Endothelial cell (in vitro differentiated cells): ENCODE data around the gene PLVAP. TPM values are rescaled to one million over a fixed set of nuclear protein-coding genes. Genes with fewer than 3 reads are reported as not detected.
A peak's percentile ranks its signal among the peaks of the same experiment; 100 is the strongest.

ENCODE experiments used
- DNase-seq: peaks from one replicate; pipeline ENCODE4 v3.0.0; 2021; ENCODE audit warnings: low spot score
- H3K27ac Mint-ChIP-seq: one replicate; pipeline ENCODE4 v1.8.0; 2021; ENCODE audit warnings: mixed read lengths, inconsistent platforms; ENCODE audit not compliant: unreplicated experiment
- H3K27me3 Mint-ChIP-seq: one replicate; pipeline ENCODE4 v1.8.0; 2021; ENCODE audit warnings: mild to moderate bottlenecking, moderate library complexity, mixed read lengths, inconsistent platforms; ENCODE audit not compliant: unreplicated experiment
- H3K36me3 Mint-ChIP-seq: one replicate; pipeline ENCODE4 v1.8.0; 2021; ENCODE audit warnings: mild to moderate bottlenecking, low read depth, mixed read lengths, inconsistent platforms; ENCODE audit not compliant: unreplicated experiment
- H3K4me1 Mint-ChIP-seq: one replicate; pipeline ENCODE4 v1.8.0; 2021; ENCODE audit warnings: mild to moderate bottlenecking, mixed read lengths, inconsistent platforms; ENCODE audit not compliant: unreplicated experiment
- H3K4me3 Mint-ChIP-seq: one replicate; pipeline ENCODE4 v1.8.0; 2021; ENCODE audit warnings: mild to moderate bottlenecking, mixed read lengths, inconsistent platforms; ENCODE audit not compliant: unreplicated experiment
- H3K9me3 Mint-ChIP-seq: one replicate; pipeline ENCODE4 v1.8.0; 2021; ENCODE audit warnings: mixed read lengths, inconsistent platforms; ENCODE audit not compliant: unreplicated experiment
- CTCF ChIP-seq: fragments of 200-600 bp; sonication (generic); IDR thresholded peaks from one replicate; pipeline ENCODE4 v1.5.0; 2021; ENCODE audit warnings: antibody characterized with exemption; ENCODE audit not compliant: unreplicated experiment
- total RNA-seq: library from RNA; stranded (reverse); fragmentation: NEBNext Ultra II Directional; extraction: Animal tissue kit (Norgen Biotek cat#: 25700); gene quantifications from one replicate; pipeline ENCODE4 v1.2.1, GENCODE V29; 2021; ENCODE audit not compliant: unreplicated experiment

PLVAP gene
- total RNA-seq, 1 donor from 2014 or later: 1,569 TPM

GRCh38 chr19:17357724-17358123 is 19.4 kb downstream of the PLVAP start:
- Mint-ChIP-seq H3K36me3 (peaks cover 55% of the 10 kb centered on the region), H3K4me3 (no peak overlapping the region), H3K27ac (no peak overlapping the region), H3K27me3 (peaks cover 15% of the 10 kb centered on the region), H3K9me3 (no peaks in the 10 kb centered on the region), H3K4me1 (peaks cover 32% of the 10 kb centered on the region)
- TF ChIP-seq CTCF: no peak
- DNase-seq: no peak

- Mint-ChIP-seq H3K36me3 (peaks cover 52% of the 10 kb centered on the region), H3K9me3 (no peaks in the 10 kb centered on the region), H3K4me1 (peaks cover 30% of the 10 kb centered on the region), H3K4me3 (peak overlapping the region; percentile 81), H3K27me3 (peaks cover 17% of the 10 kb centered on the region), H3K27ac (no peak overlapping the region)
- no peak for TF ChIP-seq CTCF
- no peak for DNase-seq
Observed at GRCh38 chr19:17357078-17357666, 20.0 kb downstream of the PLVAP start.

GRCh38 chr19:17353386-17353785 is 23.8 kb downstream of the PLVAP start:
- peak overlapping the region; percentile 80 for H3K4me3 Mint-ChIP-seq
- peaks cover 30% of the 10 kb centered on the region for H3K4me1 Mint-ChIP-seq
- H3K36me3 Mint-ChIP-seq: peaks cover 39% of the 10 kb centered on the region
- peaks cover 27% of the 10 kb centered on the region for H3K27me3 Mint-ChIP-seq
- no peaks in the 10 kb centered on the region for H3K9me3 Mint-ChIP-seq
- DNase-seq: no peak
- TF ChIP-seq CTCF: no peak
- peak overlapping the region; percentile 86 for H3K27ac Mint-ChIP-seq

- Mint-ChIP-seq H3K9me3 (no peaks in the 10 kb centered on the region), H3K4me1 (peaks cover 33% of the 10 kb centered on the region), H3K27ac (peak overlapping the region; percentile 86), H3K4me3 (peak overlapping the region; percentile 80), H3K36me3 (peaks cover 33% of the 10 kb centered on the region), H3K27me3 (peaks cover 28% of the 10 kb centered on the region)
- TF ChIP-seq CTCF: no peak
- DNase-seq: no peak
Observed at GRCh38 chr19:17352608-17353280, 24.4 kb downstream of the PLVAP start.

GRCh38 chr19:17351815-17352435 is 25.2 kb downstream of the PLVAP start:
- H3K4me1 Mint-ChIP-seq: peaks cover 41% of the 10 kb centered on the region
- peaks cover 28% of the 10 kb centered on the region for H3K36me3 Mint-ChIP-seq
- peak overlapping the region; percentile 81 for H3K4me3 Mint-ChIP-seq
- no peak for TF ChIP-seq CTCF
- peaks cover 33% of the 10 kb centered on the region for H3K27me3 Mint-ChIP-seq
- no peaks in the 10 kb centered on the region for H3K9me3 Mint-ChIP-seq
- DNase-seq: no peak
- peak overlapping the region; percentile 94 for H3K27ac Mint-ChIP-seq
